A549 (cell line): ENCODE results near the gene ANKRD33. TPM values are rescaled to one million over a fixed set of nuclear protein-coding genes. Genes with fewer than 3 reads are reported as not detected.

Experiments used
- ATAC-seq, 2 experiments: fragments of 200-7000 bp in 1 of 2; fragments of >200 bp in 1 of 2; cut with Nextera tagmentation in 1 of 2; cut with Tn5 transposase in 1 of 2; 3 replicates each; pipeline versions ENCODE4 v1.8.0 to v1.9.1; 2018 to 2020; ENCODE audit warnings: mild to moderate bottlenecking in 1 of 2, moderate library complexity in 1 of 2
- CTCF ChIA-PET: fragments of 300-600 bp; sonication (Branson Sonifier 250); formaldehyde crosslinking; extraction: SDS; loops from one replicate; lab custom pipeline; 2021; ENCODE audit warnings: antibody characterized with exemption, inconsistent platforms; lab: Yijun Ruan, JAX
- POLR2A ChIA-PET: fragments of 350-600 bp; formaldehyde crosslinking; extraction: SDS; loops from one replicate; lab custom pipeline; 2021; ENCODE audit warnings: antibody characterized with exemption, inconsistent platforms; lab: Yijun Ruan, JAX
- DNase-seq, 2 experiments: peaks; one replicate each; pipeline versions ENCODE4 v3.0.0 to v3.0.0-alpha.2; 2011 to 2016; ENCODE audit warnings: low read depth in 1 of 2, low spot score in 1 of 2
- FAIRE-seq: peaks from 2 replicates; lab custom pipeline; 2011; peaks lifted over from hg19 to GRCh38; lab: Jason Lieb, UNC
- H3K27ac ChIP-seq, 2 experiments: fragments of >200 bp; sonication (Bioruptor Twin); formaldehyde crosslinking; 3 replicates each; pipeline ENCODE4 v1.5.1; 2016 to 2017
- H3K4me1 ChIP-seq: fragments of >200 bp; sonication (Bioruptor Twin); formaldehyde crosslinking; 3 replicates; pipeline ENCODE4 v1.6.1; 2016
- H3K4me2 ChIP-seq: fragments of >200 bp; sonication (Bioruptor Twin); formaldehyde crosslinking; 3 replicates; pipeline ENCODE4 v1.6.1; 2016
- H3K4me3 ChIP-seq: fragments of >200 bp; sonication (Bioruptor Twin); formaldehyde crosslinking; 3 replicates; pipeline ENCODE4 v1.5.1; 2016
- H3K9me3 ChIP-seq: fragments of >200 bp; sonication (Bioruptor Twin); formaldehyde crosslinking; 3 replicates; pipeline ENCODE4 v1.6.1; 2016
- BCL3 ChIP-seq: fragments of >200 bp; sonication (Bioruptor Twin); formaldehyde crosslinking; IDR thresholded peaks from 3 replicates; pipeline ENCODE4 v1.6.1; 2016
- CBX2 ChIP-seq: fragments of 200-600 bp; sonication (generic); IDR thresholded peaks from 2 replicates; pipeline ENCODE4 v1.6.1; 2016; ENCODE audit warnings: low read depth, mild to moderate bottlenecking, borderline replicate concordance
- CBX8 ChIP-seq: fragments of 200-600 bp; sonication (generic); IDR thresholded peaks from 2 replicates; pipeline ENCODE4 v1.6.1; 2016
- CHD2 ChIP-seq: fragments of 150-350 bp; IDR thresholded peaks from 2 replicates; pipeline ENCODE4 v1.6.1; 2014; ENCODE audit warnings: low read length; ENCODE audit not compliant: partially characterized antibody
- CTCF ChIP-seq: fragments of >200 bp; sonication (Bioruptor Twin); formaldehyde crosslinking; IDR thresholded peaks from 3 replicates; pipeline ENCODE4 v1.5.1; 2016
- E2F6 ChIP-seq: IDR thresholded peaks from 2 replicates; pipeline ENCODE4 v1.6.1; 2012; ENCODE audit warnings: low read depth, borderline replicate concordance
- EHF ChIP-seq: fragments of 250-450 bp; sonication (Bioruptor Pico); IDR thresholded peaks from 2 replicates; pipeline ENCODE4 v1.5.0; 2020; ENCODE audit warnings: mild to moderate bottlenecking
- EHMT2 ChIP-seq: fragments of 200-600 bp; sonication (generic); IDR thresholded peaks from 2 replicates; pipeline ENCODE4 v1.6.1; 2016; ENCODE audit warnings: antibody characterized with exemption, low read depth, mild to moderate bottlenecking, moderate library complexity
- ELK1 ChIP-seq: fragments of 150-350 bp; IDR thresholded peaks from 2 replicates; pipeline ENCODE4 v1.6.1; 2014; ENCODE audit warnings: low read depth, mild to moderate bottlenecking, low read length
- ESRRA ChIP-seq: fragments of 150-350 bp; IDR thresholded peaks from 2 replicates; pipeline ENCODE4 v1.6.1; 2014; ENCODE audit warnings: mild to moderate bottlenecking, low read length, borderline replicate concordance
- FOSL2 ChIP-seq, 2 experiments: fragments of 450-650 bp in 1 of 2; fragments of >200 bp in 1 of 2; sonication (Bioruptor Twin) in 1 of 2; formaldehyde crosslinking; IDR thresholded peaks; 2 replicates each; pipeline versions ENCODE4 v1.5.0 to v1.6.1; 2016 to 2020; ENCODE audit warnings: mild to moderate bottlenecking in 1 of 2, moderate library complexity in 1 of 2
- HDAC2 ChIP-seq: fragments of 200-600 bp; sonication (generic); IDR thresholded peaks from 2 replicates; pipeline ENCODE4 v1.6.1; 2016
- HES2 ChIP-seq: fragments of >200 bp; sonication (Bioruptor Twin); formaldehyde crosslinking; IDR thresholded peaks from 2 replicates; pipeline ENCODE4 v1.6.1; 2016
- HOXB5 ChIP-seq: fragments of 250-450 bp; sonication (Bioruptor Pico); IDR thresholded peaks from 2 replicates; pipeline ENCODE4 v1.5.0; 2020; ENCODE audit warnings: mild to moderate bottlenecking, moderate library complexity
- JUN ChIP-seq, 2 experiments: fragments of >200 bp; sonication (Bioruptor Twin); formaldehyde crosslinking; IDR thresholded peaks; 2 replicates in 1 of 2; 3 replicates in 1 of 2; pipeline ENCODE4 v1.6.1; 2016 to 2017
- KDM5A ChIP-seq: fragments of 200-600 bp; sonication (generic); IDR thresholded peaks from 2 replicates; pipeline ENCODE4 v1.6.1; 2016; ENCODE audit warnings: antibody characterized with exemption, mild to moderate bottlenecking
- MAX ChIP-seq: IDR thresholded peaks from 2 replicates; pipeline ENCODE4 v1.6.1; 2012
- MYC ChIP-seq: IDR thresholded peaks from 2 replicates; pipeline ENCODE4 v1.6.1; 2012; ENCODE audit warnings: mild to moderate bottlenecking, inconsistent platforms, low read length, improper control_type of control experiment, borderline replicate concordance
- NFE2L2 ChIP-seq: fragments of 150-350 bp; conservative IDR thresholded peaks from 2 replicates; pipeline ENCODE4 v1.6.1; 2014; ENCODE audit warnings: low read length
- NR3C1 ChIP-seq: fragments of >200 bp; sonication (Bioruptor Twin); formaldehyde crosslinking; IDR thresholded peaks from 3 replicates; pipeline ENCODE4 v1.6.1; 2017
- PBX3 ChIP-seq: IDR thresholded peaks from 2 replicates; pipeline ENCODE4 v1.6.1; 2012
- PHF8 ChIP-seq: fragments of 200-600 bp; sonication (generic); IDR thresholded peaks from 2 replicates; pipeline ENCODE4 v1.6.1; 2016; ENCODE audit warnings: low read depth, mild to moderate bottlenecking, antibody characterized with exemption, moderate library complexity, borderline replicate concordance
- POLR2AphosphoS2 ChIP-seq: conservative IDR thresholded peaks from 2 replicates; pipeline ENCODE4 v1.6.1; 2012; ENCODE audit warnings: low read length, improper control_type of control experiment, inconsistent platforms
- RNF2 ChIP-seq: fragments of 200-600 bp; sonication (generic); IDR thresholded peaks from 2 replicates; pipeline ENCODE4 v1.6.1; 2016; ENCODE audit warnings: low read depth, mild to moderate bottlenecking, antibody characterized with exemption, moderate library complexity, borderline replicate concordance
- SMC3 ChIP-seq: fragments of >200 bp; sonication (Bioruptor Twin); formaldehyde crosslinking; IDR thresholded peaks from 3 replicates; pipeline ENCODE4 v1.6.1; 2018; ENCODE audit warnings: inconsistent platforms
- whole genome bisulfite sequencing: methylation state at CpG from one replicate; pipeline ENCODE4 v1.1.6; 2017; ENCODE audit errors: missing lambda C conversion rate; 5-methylcytosine and 5-hydroxymethylcytosine counted together
- polyA plus RNA-seq, 4 experiments: library from polyadenylated mRNA; depleted of rRNA in 3 of 4; stranded (reverse); fragments of >200 nt; fragmentation: RNase III in 1 of 4; extraction: RNeasy Plus Mini Kit Qiagen cat#74134 plus additional on column Dnase treatment in 1 of 4; gene quantifications; 2 replicates in 3 of 4; 3 replicates in 1 of 4; pipeline ENCODE4 v1.2.3, GENCODE V29; 2011 to 2017

ANKRD33 gene
- polyA plus RNA-seq, 2 of the 4 experiments (the other 2 are of a cell fraction) = not detected

GRCh38 chr12:51850081-51850964 lies 37.6 kb upstream of the ANKRD33 start:
- POLR2A ChIA-PET = interaction anchor here (1.5 kb wide), 1 partner anchor 30 kb away, joined by 3 read pairs; no protein-coding TSS in a partner anchor
- ATAC-seq (no peak), DNase-seq (no peak), FAIRE-seq (no peak)
- Histone ChIP-seq H3K27ac (no peak overlapping the region), H3K4me3 (no peak overlapping the region), H3K9me3 (no peaks in the 10 kb centered on the region), H3K4me2 (no peak overlapping the region), H3K4me1 (peaks cover 5% of the 10 kb centered on the region; the same call in 1 of the 3 replicates)
- 92% methylated on average over 8 of the region's 8 CpGs for WGBS
- TF ChIP-seq MYC (no peak), ESRRA (no peak), BCL3 (no peak)
- CTCF ChIA-PET = interaction anchor here (0.8 to 2.4 kb wide), 7 partner anchors 12 to 43 kb away, joined by 3 to 14 read pairs (median 7); no protein-coding TSS in a partner anchor

- ChIA-PET CTCF (interaction anchor here (0.7 to 2.4 kb wide), 7 partner anchors 11 to 510 kb away, joined by 3 to 14 read pairs (median 7); no protein-coding TSS in a partner anchor), POLR2A (interaction anchor here (1.5 kb wide), 1 partner anchor 30 kb away, joined by 3 read pairs; no protein-coding TSS in a partner anchor)
- Histone ChIP-seq H3K4me3 (no peak overlapping the region), H3K9me3 (no peaks in the 10 kb centered on the region), H3K4me2 (no peak overlapping the region), H3K4me1 (peaks cover 5% of the 10 kb centered on the region; the same call in 1 of the 3 replicates), H3K27ac (no peak overlapping the region)
- ATAC-seq (no peak), DNase-seq (no peak), FAIRE-seq (no peak)
- TF ChIP-seq CHD2 (no peak), CBX8 (no peak), HES2 (no peak), NFE2L2 (no peak), RNF2 (no peak), EHF (CRISPR knock-in tag) (no peak), PHF8 (no peak), E2F6 (no peak), KDM5A (no peak), JUN (IDR thresholded peaks at IDR 0.05) (no peak), MAX (no peak), POLR2AphosphoS2 (no peak), EHMT2 (no peak), HDAC2 (no peak), NR3C1 (no peak)
- 82% methylated on average over 3 of the region's 4 CpGs for WGBS
Observed at GRCh38 chr12:51850965-51851299, 37.0 kb upstream of the ANKRD33 start.

GRCh38 chr12:51851413-51852124 lies 36.3 kb upstream of the ANKRD33 start:
- ChIA-PET POLR2A (no interaction called here), CTCF (interaction anchor here (0.7 to 2.4 kb wide), 8 partner anchors 13 to 510 kb away, joined by 3 to 14 read pairs (median 4); no protein-coding TSS in a partner anchor)
- 70% methylated on average over 8 of the region's 8 CpGs for WGBS
- DNase-seq (no peak), ATAC-seq (no peak), FAIRE-seq (no peak)
- H3K27ac ChIP-seq = no peak overlapping the region
- no peak for TF ChIP-seq ESRRA
- no peak for TF ChIP-seq CBX2
- TF ChIP-seq PBX3 = no peak
- no peak for TF ChIP-seq SMC3
- no peak for TF ChIP-seq CTCF
- no peak for TF ChIP-seq POLR2AphosphoS2
- no peak for TF ChIP-seq HOXB5 (CRISPR knock-in tag)
- TF ChIP-seq ELK1 = no peak
- no peak for TF ChIP-seq FOSL2 (IDR thresholded peaks at IDR 0.05)
- TF ChIP-seq FOSL2 (CRISPR knock-in tag; IDR thresholded peaks at IDR 0.05) = no peak
- H3K9me3 ChIP-seq = no peaks in the 10 kb centered on the region
- H3K4me1 ChIP-seq = peaks cover 5% of the 10 kb centered on the region; the same call in 1 of the 3 replicates
- no peak overlapping the region for H3K4me2 ChIP-seq
- no peak overlapping the region for H3K4me3 ChIP-seq
